B cell (primary cell): ENCODE results near the gene OR9A4.

Source experiments
- CTCF ChIP-seq: fragments of 200-600 bp; IDR thresholded peaks from one replicate; pipeline ENCODE4 v1.8.0; 2022; ENCODE audit warnings: antibody characterized with exemption, mild to moderate bottlenecking
- EZH2 ChIP-seq: IDR thresholded peaks from 2 replicates; pipeline ENCODE4 v1.6.1; 2012; ENCODE audit warnings: borderline replicate concordance, low read depth, mild to moderate bottlenecking, moderate library complexity, low read length; ENCODE audit not compliant: insufficient read depth, poor library complexity, severe bottlenecking

GRCh38 chr7:141911391-141911790 lies 4.8 kb upstream of the OR9A4 start:
- TF ChIP-seq CTCF: no peak
- TF ChIP-seq EZH2: no peak
